ENCODE results near the gene CASK.

CASK gene

DNA sequence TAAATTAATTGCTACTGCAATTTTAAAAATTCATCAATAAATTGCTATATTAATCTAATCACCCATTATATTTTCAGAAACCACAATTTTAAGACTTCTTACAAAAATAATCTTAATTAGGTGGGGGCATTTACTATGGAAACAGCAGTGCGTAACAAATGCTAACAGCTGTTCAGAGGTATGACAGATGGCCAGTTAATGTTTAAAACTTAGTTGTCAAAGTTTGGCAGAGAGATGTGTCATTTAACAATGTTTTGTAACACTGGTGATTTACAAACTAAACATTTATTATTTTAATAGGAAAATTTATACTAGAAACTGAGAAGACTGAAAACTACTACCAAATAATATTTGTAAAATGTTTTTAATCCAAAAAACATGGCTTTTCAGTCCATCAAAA is 319.8 kb downstream of the CASK start:
- Histone ChIP-seq H3K9me3 (ENCODE audit: control insufficient read depth in 1 of 2, low read length in 2 of 2) (no peaks in the 10 kb centered on the region), H3K27ac (ENCODE audit: low read depth, low read length) (no peak overlapping the region), H3K27me3 (ENCODE audit: control insufficient read depth in 1 of 2, insufficient read depth in 2 of 2, low read length in 2 of 2) (no peaks in the 10 kb centered on the region)

GRCh38 chrX:41602816-41603345 is 320.5 kb downstream of the CASK start:
- Histone ChIP-seq H3K4me3 (ENCODE audit: low read depth in 1 of 2, low read length in 2 of 2) (no peak overlapping the region), H3K27me3 (ENCODE audit: control insufficient read depth in 1 of 2, insufficient read depth in 2 of 2, low read length in 2 of 2) (no peaks in the 10 kb centered on the region), H3K36me3 (ENCODE audit: control insufficient read depth in 1 of 2, insufficient read depth in 2 of 2, low read length in 2 of 2) (no peaks in the 10 kb centered on the region), H3K9me3 (ENCODE audit: control insufficient read depth in 1 of 2, low read length in 2 of 2) (no peaks in the 10 kb centered on the region), H3K4me1 (ENCODE audit: control insufficient read depth in 1 of 2, insufficient read depth in 2 of 2, low read length in 2 of 2) (no peaks in the 10 kb centered on the region), H3K9ac (ENCODE audit: low read depth in 1 of 2, low read length in 2 of 2) (no peak overlapping the region), H3K27ac (ENCODE audit: low read depth, low read length) (no peak overlapping the region)

More for the DNA sequence above, 319.8 kb downstream of the CASK start:
- Histone ChIP-seq H3K4me1 (ENCODE audit: control insufficient read depth in 1 of 2, insufficient read depth in 2 of 2, low read length in 2 of 2) (no peaks in the 10 kb centered on the region), H3K4me3 (ENCODE audit: low read depth in 1 of 2, low read length in 2 of 2) (no peak overlapping the region), H3K36me3 (ENCODE audit: control insufficient read depth in 1 of 2, insufficient read depth in 2 of 2, low read length in 2 of 2) (no peaks in the 10 kb centered on the region), H3K9ac (ENCODE audit: low read depth in 1 of 2, low read length in 2 of 2) (no peak overlapping the region)

- peaks cover 0 to 7% of the 10 kb centered on the region in 2 donors for H3K4me1 ChIP-seq (ENCODE audit: control insufficient read depth in 1 of 2, insufficient read depth in 2 of 2, low read length in 2 of 2)
- no peak overlapping the region for H3K9ac ChIP-seq (ENCODE audit: low read depth in 1 of 2, low read length in 2 of 2)
- no peaks in the 10 kb centered on the region for H3K9me3 ChIP-seq (ENCODE audit: control insufficient read depth in 1 of 2, low read length in 2 of 2)
- H3K4me3 ChIP-seq (ENCODE audit: low read depth in 1 of 2, low read length in 2 of 2), result no peak overlapping the region
- H3K27ac ChIP-seq (ENCODE audit: low read depth, low read length), result no peak overlapping the region
- H3K36me3 ChIP-seq (ENCODE audit: control insufficient read depth in 1 of 2, insufficient read depth in 2 of 2, low read length in 2 of 2), result no peaks in the 10 kb centered on the region
- no peaks in the 10 kb centered on the region for H3K27me3 ChIP-seq (ENCODE audit: control insufficient read depth in 1 of 2, insufficient read depth in 2 of 2, low read length in 2 of 2)
Measured at GRCh38 chrX:41600291-41600690, 323.1 kb downstream of the CASK start.

DNA sequence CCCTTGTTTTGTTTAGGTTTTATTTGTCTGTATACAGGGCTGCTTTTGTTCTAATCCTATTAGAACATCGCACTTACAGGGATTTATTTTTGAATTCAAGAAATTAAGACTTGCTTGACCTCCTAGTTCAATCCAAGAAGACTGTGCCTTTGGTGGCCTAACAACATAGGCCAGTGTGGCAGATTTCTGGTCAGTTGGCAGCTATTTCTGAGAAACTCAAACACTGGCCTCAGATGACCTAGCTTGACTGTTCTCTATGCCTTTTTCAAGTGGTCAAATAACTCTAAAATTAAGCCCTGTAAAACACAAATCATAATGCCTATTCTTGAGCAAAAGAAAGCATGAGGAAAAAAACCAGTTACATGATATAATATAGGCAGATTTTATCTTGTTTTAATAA is 323.8 kb downstream of the CASK start:
- H3K4me3 ChIP-seq (ENCODE audit: low read depth in 1 of 2, low read length in 2 of 2), result no peak overlapping the region
- H3K9me3 ChIP-seq (ENCODE audit: control insufficient read depth in 1 of 2, low read length in 2 of 2), result no peaks in the 10 kb centered on the region
- no peaks in the 10 kb centered on the region for H3K36me3 ChIP-seq (ENCODE audit: control insufficient read depth in 1 of 2, insufficient read depth in 2 of 2, low read length in 2 of 2)
- no peaks in the 10 kb centered on the region for H3K27me3 ChIP-seq (ENCODE audit: control insufficient read depth in 1 of 2, insufficient read depth in 2 of 2, low read length in 2 of 2)
- H3K27ac ChIP-seq (ENCODE audit: low read depth, low read length), result no peak overlapping the region
- H3K4me1 ChIP-seq (ENCODE audit: control insufficient read depth in 1 of 2, insufficient read depth in 2 of 2, low read length in 2 of 2), result peaks cover 0 to 7% of the 10 kb centered on the region in 2 donors
- H3K9ac ChIP-seq (ENCODE audit: low read depth in 1 of 2, low read length in 2 of 2), result no peak overlapping the region

DNA sequence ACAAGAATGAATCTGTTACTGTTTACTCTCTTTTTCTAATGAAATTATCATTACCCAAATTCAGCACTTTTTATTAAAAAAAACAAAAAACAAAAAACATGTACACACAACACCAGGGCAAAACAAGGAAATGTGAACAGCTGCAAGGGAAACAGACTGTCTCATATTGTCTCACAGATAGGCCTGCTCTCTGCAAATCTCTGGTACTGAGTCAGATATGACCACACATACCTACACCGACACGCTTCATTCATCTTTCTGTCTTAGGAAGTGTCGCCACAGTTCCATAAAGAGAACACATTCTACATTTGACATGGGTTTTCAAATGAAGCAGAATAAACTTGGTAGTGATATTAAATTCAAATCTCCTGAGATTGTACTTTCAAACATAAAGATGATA is 326.8 kb downstream of the CASK start:
- H3K36me3 ChIP-seq (ENCODE audit: control insufficient read depth in 1 of 2, insufficient read depth in 2 of 2, low read length in 2 of 2), result no peaks in the 10 kb centered on the region
- no peak overlapping the region for H3K27ac ChIP-seq (ENCODE audit: low read depth, low read length)
- H3K9ac ChIP-seq (ENCODE audit: low read depth in 1 of 2, low read length in 2 of 2), result no peak overlapping the region
- peaks cover 0 to 7% of the 10 kb centered on the region in 2 donors for H3K4me1 ChIP-seq (ENCODE audit: control insufficient read depth in 1 of 2, insufficient read depth in 2 of 2, low read length in 2 of 2)
- H3K27me3 ChIP-seq (ENCODE audit: control insufficient read depth in 1 of 2, insufficient read depth in 2 of 2, low read length in 2 of 2), result no peaks in the 10 kb centered on the region
- no peaks in the 10 kb centered on the region for H3K9me3 ChIP-seq (ENCODE audit: control insufficient read depth in 1 of 2, low read length in 2 of 2)
- H3K4me3 ChIP-seq (ENCODE audit: low read depth in 1 of 2, low read length in 2 of 2), result no peak overlapping the region

GRCh38 chrX:41594634-41595033 is 328.7 kb downstream of the CASK start:
- Histone ChIP-seq H3K27ac (ENCODE audit: low read depth, low read length) (no peak overlapping the region), H3K9me3 (ENCODE audit: control insufficient read depth in 1 of 2, low read length in 2 of 2) (no peaks in the 10 kb centered on the region), H3K4me1 (ENCODE audit: control insufficient read depth in 1 of 2, insufficient read depth in 2 of 2, low read length in 2 of 2) (peaks cover 0 to 7% of the 10 kb centered on the region in 2 donors), H3K36me3 (ENCODE audit: control insufficient read depth in 1 of 2, insufficient read depth in 2 of 2, low read length in 2 of 2) (no peaks in the 10 kb centered on the region), H3K4me3 (ENCODE audit: low read depth in 1 of 2, low read length in 2 of 2) (no peak overlapping the region), H3K9ac (ENCODE audit: low read depth in 1 of 2, low read length in 2 of 2) (no peak overlapping the region), H3K27me3 (ENCODE audit: control insufficient read depth in 1 of 2, insufficient read depth in 2 of 2, low read length in 2 of 2) (no peaks in the 10 kb centered on the region)

- no peaks in the 10 kb centered on the region for H3K9me3 ChIP-seq (ENCODE audit: control insufficient read depth in 1 of 2, low read length in 2 of 2)
- no peak overlapping the region for H3K4me3 ChIP-seq (ENCODE audit: low read depth in 1 of 2, low read length in 2 of 2)
- H3K27me3 ChIP-seq (ENCODE audit: control insufficient read depth in 1 of 2, insufficient read depth in 2 of 2, low read length in 2 of 2), result no peaks in the 10 kb centered on the region
- no peak overlapping the region for H3K27ac ChIP-seq (ENCODE audit: low read depth, low read length)
- H3K4me1 ChIP-seq (ENCODE audit: control insufficient read depth in 1 of 2, insufficient read depth in 2 of 2, low read length in 2 of 2), result peaks cover 0 to 4% of the 10 kb centered on the region in 2 donors
- H3K9ac ChIP-seq (ENCODE audit: low read depth in 1 of 2, low read length in 2 of 2), result no peak overlapping the region
- H3K36me3 ChIP-seq (ENCODE audit: control insufficient read depth in 1 of 2, insufficient read depth in 2 of 2, low read length in 2 of 2), result peaks cover 0 to 4% of the 10 kb centered on the region in 2 donors
Measured at GRCh38 chrX:41591906-41592305, 331.4 kb downstream of the CASK start.

GRCh38 chrX:41590641-41591040 is 332.7 kb downstream of the CASK start:
- Histone ChIP-seq H3K9ac (ENCODE audit: low read depth in 1 of 2, low read length in 2 of 2) (no peak overlapping the region), H3K36me3 (ENCODE audit: control insufficient read depth in 1 of 2, insufficient read depth in 2 of 2, low read length in 2 of 2) (peaks cover 0 to 4% of the 10 kb centered on the region in 2 donors), H3K4me3 (ENCODE audit: low read depth in 1 of 2, low read length in 2 of 2) (no peak overlapping the region), H3K9me3 (ENCODE audit: control insufficient read depth in 1 of 2, low read length in 2 of 2) (no peaks in the 10 kb centered on the region), H3K4me1 (ENCODE audit: control insufficient read depth in 1 of 2, insufficient read depth in 2 of 2, low read length in 2 of 2) (no peaks in the 10 kb centered on the region), H3K27ac (ENCODE audit: low read depth, low read length) (no peak overlapping the region), H3K27me3 (ENCODE audit: control insufficient read depth in 1 of 2, insufficient read depth in 2 of 2, low read length in 2 of 2) (no peaks in the 10 kb centered on the region)

DNA sequence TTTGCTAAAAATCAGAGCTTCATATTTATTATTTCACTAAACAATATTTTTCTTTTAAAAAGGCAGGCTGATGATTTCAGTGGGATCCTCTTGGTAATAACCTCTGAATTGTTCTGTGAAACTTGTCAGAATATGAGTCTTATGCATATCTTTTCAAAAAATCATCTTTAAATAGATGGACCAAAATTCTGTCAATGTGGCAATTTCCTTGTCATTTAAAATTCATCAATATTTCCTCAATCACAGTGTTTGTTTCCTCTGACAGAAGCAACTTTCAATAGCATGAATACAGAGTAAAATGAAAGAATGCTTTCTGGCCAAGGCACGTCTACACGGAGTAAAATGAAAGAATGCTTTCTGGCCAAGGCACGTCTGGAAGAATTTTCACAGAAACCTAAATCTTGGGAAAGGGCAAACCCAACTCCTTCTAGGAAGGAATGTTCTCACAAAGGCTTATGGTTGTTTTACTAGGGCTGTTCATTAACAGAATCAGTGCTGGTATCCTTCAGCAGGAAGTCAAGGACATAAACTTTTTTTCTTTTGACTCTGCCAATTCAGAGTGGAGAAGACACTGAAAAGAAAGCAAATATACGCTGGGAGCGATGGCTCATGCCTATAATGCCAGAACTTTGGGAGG is 333.6 kb downstream of the CASK start:
- Histone ChIP-seq H3K27ac (ENCODE audit: low read depth, low read length) (no peak overlapping the region), H3K4me3 (ENCODE audit: low read depth in 1 of 2, low read length in 2 of 2) (no peak overlapping the region), H3K27me3 (ENCODE audit: control insufficient read depth in 1 of 2, insufficient read depth in 2 of 2, low read length in 2 of 2) (no peaks in the 10 kb centered on the region), H3K36me3 (ENCODE audit: control insufficient read depth in 1 of 2, insufficient read depth in 2 of 2, low read length in 2 of 2) (peaks cover 0 to 4% of the 10 kb centered on the region in 2 donors), H3K9ac (ENCODE audit: low read depth in 1 of 2, low read length in 2 of 2) (no peak overlapping the region), H3K9me3 (ENCODE audit: control insufficient read depth in 1 of 2, low read length in 2 of 2) (no peaks in the 10 kb centered on the region), H3K4me1 (ENCODE audit: control insufficient read depth in 1 of 2, insufficient read depth in 2 of 2, low read length in 2 of 2) (no peaks in the 10 kb centered on the region)

- Histone ChIP-seq H3K9me3 (ENCODE audit: control insufficient read depth in 1 of 2, low read length in 2 of 2) (no peaks in the 10 kb centered on the region), H3K27ac (ENCODE audit: low read depth, low read length) (no peak overlapping the region), H3K9ac (ENCODE audit: low read depth in 1 of 2, low read length in 2 of 2) (no peak overlapping the region), H3K36me3 (ENCODE audit: control insufficient read depth in 1 of 2, insufficient read depth in 2 of 2, low read length in 2 of 2) (peaks cover 0 to 4% of the 10 kb centered on the region in 2 donors), H3K27me3 (ENCODE audit: control insufficient read depth in 1 of 2, insufficient read depth in 2 of 2, low read length in 2 of 2) (no peaks in the 10 kb centered on the region), H3K4me3 (ENCODE audit: low read depth in 1 of 2, low read length in 2 of 2) (no peak overlapping the region), H3K4me1 (ENCODE audit: control insufficient read depth in 1 of 2, insufficient read depth in 2 of 2, low read length in 2 of 2) (no peaks in the 10 kb centered on the region)
Measured at GRCh38 chrX:41588271-41588670, 335.1 kb downstream of the CASK start.
